KMS-11 (cell line): ENCODE measurements around the gene NEXN.
A peak's percentile ranks its signal among the peaks of the same experiment; 100 is the strongest.
"Not testable (repeated sequence)": the region's sequence is repeated elsewhere in the genome, so short reads cannot be mapped to it uniquely, and the experiment has no call there.

Source experiments
- H2AFZ ChIP-seq: fragments of 200-600 bp; sonication (generic); 2 replicates; pipeline ENCODE4 v1.6.1; 2016; ENCODE audit warnings: antibody characterized with exemption, mixed run types, low read depth
- H3K27ac ChIP-seq: fragments of 200-600 bp; sonication (generic); 2 replicates; pipeline ENCODE4 v1.6.1; 2016; ENCODE audit warnings: mild to moderate bottlenecking, mixed run types
- H3K27me3 ChIP-seq: fragments of 200-600 bp; sonication (generic); 2 replicates; pipeline ENCODE4 v1.6.1; 2017; ENCODE audit warnings: mild to moderate bottlenecking, low read depth, mixed run types, moderate library complexity; ENCODE audit not compliant: insufficient read depth
- H3K36me3 ChIP-seq: fragments of 200-600 bp; sonication (generic); 2 replicates; pipeline ENCODE4 v1.6.1; 2017; ENCODE audit warnings: mild to moderate bottlenecking, mixed run types; ENCODE audit not compliant: insufficient read depth
- H3K4me1 ChIP-seq: fragments of 200-600 bp; sonication (generic); 2 replicates; pipeline ENCODE4 v1.6.1; 2016; ENCODE audit warnings: mild to moderate bottlenecking, low read depth, mixed run types; ENCODE audit not compliant: poor library complexity, severe bottlenecking
- H3K4me2 ChIP-seq: fragments of 200-600 bp; sonication (generic); 2 replicates; pipeline ENCODE4 v1.7.0; 2016; ENCODE audit warnings: mild to moderate bottlenecking, mixed run types
- H3K4me3 ChIP-seq: fragments of 200-600 bp; sonication (generic); IDR thresholded peaks from 2 replicates; pipeline ENCODE4 v1.6.1; 2017; ENCODE audit warnings: low read depth, low read length, mixed read lengths; ENCODE audit not compliant: insufficient read depth
- H3K79me2 ChIP-seq: fragments of 200-600 bp; sonication (generic); 2 replicates; pipeline ENCODE4 v1.6.1; 2016; ENCODE audit warnings: low read depth, mixed run types; ENCODE audit not compliant: insufficient read depth
- H3K9ac ChIP-seq: fragments of 200-600 bp; sonication (generic); 2 replicates; pipeline ENCODE4 v1.6.1; 2016; ENCODE audit warnings: mild to moderate bottlenecking, mixed run types
- H4K20me1 ChIP-seq: fragments of 200-600 bp; sonication (generic); 2 replicates; pipeline ENCODE4 v1.6.1; 2016; ENCODE audit warnings: mild to moderate bottlenecking, mixed run types; ENCODE audit not compliant: insufficient read depth
- CTCF ChIP-seq: fragments of 200-600 bp; sonication (generic); conservative IDR thresholded peaks from 2 replicates; pipeline ENCODE4 v1.6.1; 2017; ENCODE audit warnings: low read depth, mild to moderate bottlenecking, antibody characterized with exemption, low read length, moderate library complexity, mixed read lengths

NEXN gene

GRCh38 chr1:77978969-77979876 is 90.8 kb downstream of the NEXN start, which contains the start of gene FUBP1:
Gene FUBP1 (minus strand): TSS chr1:77979072. CDS start chr1:77979004, 68 bp downstream.
- no peaks in the 10 kb centered on the region for H3K27me3 ChIP-seq
- peaks cover 32% of the 10 kb centered on the region for H4K20me1 ChIP-seq
- peak within 1 kb of the TSS; percentile 77 for H2AFZ ChIP-seq
- H3K4me2 ChIP-seq, result peak within 1 kb of the TSS; percentile 66
- H3K27ac ChIP-seq, result peak within 1 kb of the TSS; percentile 100
- peaks cover 37% of the 10 kb centered on the region for H3K4me1 ChIP-seq
- 0 out of 2 replicates have a peak, but pooled peaks cover 4% of the 10 kb centered on the region for H3K36me3 ChIP-seq
- peak within 1 kb of the TSS; percentile 100 for H3K9ac ChIP-seq
- peaks cover 68% of the 10 kb centered on the region for H3K79me2 ChIP-seq
- H3K4me3 ChIP-seq, result peak within 1 kb of the TSS; percentile 75
- peak; percentile 38; the same call in 1 of the 2 replicates for TF ChIP-seq CTCF

GRCh38 chr1:77983352-77983996 is 95.0 kb downstream of the NEXN start:
- peaks cover 25% of the 10 kb centered on the region for H3K79me2 ChIP-seq
- not testable (repeated sequence) for H3K4me3 ChIP-seq, H3K27ac ChIP-seq, H4K20me1 ChIP-seq, H3K9ac ChIP-seq, H3K27me3 ChIP-seq, H3K36me3 ChIP-seq, H2AFZ ChIP-seq, H3K4me1 ChIP-seq, H3K4me2 ChIP-seq

GRCh38 chr1:77983997-77984355 is 95.6 kb downstream of the NEXN start:
- Histone ChIP-seq H3K4me2 (no peak overlapping the region), H2AFZ (no peak overlapping the region), H3K36me3 (no peaks in the 10 kb centered on the region), H4K20me1 (no peaks in the 10 kb centered on the region), H3K27ac (no peak overlapping the region), H3K4me3 (no peak overlapping the region), H3K9ac (no peak overlapping the region), H3K79me2 (peaks cover 23% of the 10 kb centered on the region), H3K27me3 (no peaks in the 10 kb centered on the region), H3K4me1 (peaks cover 6% of the 10 kb centered on the region)
- TF ChIP-seq CTCF, result no peak

- Histone ChIP-seq H3K4me1 (peaks cover 6% of the 10 kb centered on the region), H3K79me2 (peaks cover 20% of the 10 kb centered on the region), H3K4me3 (no peak overlapping the region), H3K27me3 (no peaks in the 10 kb centered on the region), H3K4me2 (no peak overlapping the region), H3K36me3 (no peaks in the 10 kb centered on the region), H3K27ac (no peak overlapping the region), H2AFZ (no peak overlapping the region), H3K9ac (no peak overlapping the region), H4K20me1 (no peaks in the 10 kb centered on the region)
- no peak for TF ChIP-seq CTCF
Observed at GRCh38 chr1:77984629-77985028, 96.2 kb downstream of the NEXN start.
